ENCODE measurements around the gene SPATS2.

The SPATS2 gene

GRCh38 chr12:49327887-49328286, 39.4 kb upstream of the SPATS2 start:
- H3K4me3 ChIP-seq (ENCODE audit: low read depth, low read length): no peak overlapping the region
- TF ChIP-seq, protein P1, sequence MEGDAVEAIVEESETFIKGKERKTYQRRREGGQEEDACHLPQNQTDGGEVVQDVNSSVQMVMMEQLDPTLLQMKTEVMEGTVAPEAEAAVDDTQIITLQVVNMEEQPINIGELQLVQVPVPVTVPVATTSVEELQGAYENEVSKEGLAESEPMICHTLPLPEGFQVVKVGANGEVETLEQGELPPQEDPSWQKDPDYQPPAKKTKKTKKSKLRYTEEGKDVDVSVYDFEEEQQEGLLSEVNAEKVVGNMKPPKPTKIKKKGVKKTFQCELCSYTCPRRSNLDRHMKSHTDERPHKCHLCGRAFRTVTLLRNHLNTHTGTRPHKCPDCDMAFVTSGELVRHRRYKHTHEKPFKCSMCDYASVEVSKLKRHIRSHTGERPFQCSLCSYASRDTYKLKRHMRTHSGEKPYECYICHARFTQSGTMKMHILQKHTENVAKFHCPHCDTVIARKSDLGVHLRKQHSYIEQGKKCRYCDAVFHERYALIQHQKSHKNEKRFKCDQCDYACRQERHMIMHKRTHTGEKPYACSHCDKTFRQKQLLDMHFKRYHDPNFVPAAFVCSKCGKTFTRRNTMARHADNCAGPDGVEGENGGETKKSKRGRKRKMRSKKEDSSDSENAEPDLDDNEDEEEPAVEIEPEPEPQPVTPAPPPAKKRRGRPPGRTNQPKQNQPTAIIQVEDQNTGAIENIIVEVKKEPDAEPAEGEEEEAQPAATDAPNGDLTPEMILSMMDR (IDR thresholded peaks at IDR 0.05; ENCODE audit: borderline replicate concordance, insufficient read depth, low read depth, low read length): no peak

DNA sequence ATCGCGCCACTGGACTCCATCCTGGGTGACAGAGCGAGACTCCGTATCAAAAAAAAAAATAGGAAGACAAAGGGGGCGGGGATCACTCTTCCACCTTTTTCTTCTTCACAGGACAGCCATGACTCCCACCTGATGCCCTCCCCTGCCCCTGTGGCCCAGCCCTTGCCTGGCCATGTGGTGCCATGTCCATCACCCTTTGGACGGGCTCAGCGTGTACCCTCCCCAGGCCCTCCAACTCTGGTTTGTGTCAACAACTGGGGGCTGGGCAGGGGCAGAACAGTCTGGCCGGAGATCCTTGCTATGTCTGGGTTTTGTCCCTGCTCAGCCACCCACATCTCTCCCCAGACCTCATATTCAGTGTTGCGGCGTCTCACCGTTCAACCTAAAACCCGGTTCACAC, 38.4 kb upstream of the SPATS2 start:
- TF ChIP-seq, protein P1 (IDR thresholded peaks at IDR 0.05; ENCODE audit: borderline replicate concordance, insufficient read depth, low read depth, low read length): no peak
- no peak overlapping the region for H3K4me3 ChIP-seq (ENCODE audit: low read depth, low read length)

GRCh38 chr12:49330032-49330619, 37.1 kb upstream of the SPATS2 start:
- TF ChIP-seq, protein P1 (IDR thresholded peaks at IDR 0.05; ENCODE audit: borderline replicate concordance, insufficient read depth, low read depth, low read length): no peak
- H3K4me3 ChIP-seq (ENCODE audit: low read depth, low read length): no peak overlapping the region

DNA sequence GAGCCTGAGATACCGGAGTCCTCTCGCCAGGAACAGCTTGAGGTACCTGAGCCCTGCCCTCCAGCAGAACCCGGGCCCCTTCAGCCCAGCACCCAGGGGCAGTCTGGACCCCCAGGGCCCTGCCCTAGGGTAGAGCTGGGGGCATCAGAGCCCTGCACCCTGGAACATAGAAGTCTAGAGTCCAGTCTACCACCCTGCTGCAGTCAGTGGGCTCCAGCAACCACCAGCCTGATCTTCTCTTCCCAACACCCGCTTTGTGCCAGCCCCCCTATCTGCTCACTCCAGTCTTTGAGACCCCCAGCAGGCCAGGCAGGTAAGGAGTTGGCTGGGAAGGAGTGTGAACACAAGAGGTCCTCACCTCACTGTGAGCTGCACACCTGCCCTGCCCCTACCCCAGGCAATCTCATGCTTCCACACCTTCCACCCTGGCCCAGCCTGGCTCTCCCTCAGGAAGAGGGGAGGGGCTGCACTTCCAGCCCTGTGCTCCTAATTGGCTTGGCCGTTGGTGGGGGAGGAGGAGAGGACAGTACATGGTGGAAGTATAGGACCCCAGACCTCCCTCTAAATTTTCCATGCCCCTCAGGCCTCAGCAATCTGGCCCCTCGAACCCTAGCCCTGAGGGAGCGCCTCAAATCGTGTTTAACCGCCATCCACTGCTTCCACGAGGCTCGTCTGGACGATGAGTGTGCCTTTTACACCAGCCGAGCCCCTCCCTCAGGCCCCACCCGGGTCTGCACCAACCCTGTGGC, 36.5 kb upstream of the SPATS2 start:
- TF ChIP-seq, protein P1 (IDR thresholded peaks at IDR 0.05; ENCODE audit: borderline replicate concordance, insufficient read depth, low read depth, low read length): no peak
- no peak overlapping the region for H3K4me3 ChIP-seq (ENCODE audit: low read depth, low read length)

DNA sequence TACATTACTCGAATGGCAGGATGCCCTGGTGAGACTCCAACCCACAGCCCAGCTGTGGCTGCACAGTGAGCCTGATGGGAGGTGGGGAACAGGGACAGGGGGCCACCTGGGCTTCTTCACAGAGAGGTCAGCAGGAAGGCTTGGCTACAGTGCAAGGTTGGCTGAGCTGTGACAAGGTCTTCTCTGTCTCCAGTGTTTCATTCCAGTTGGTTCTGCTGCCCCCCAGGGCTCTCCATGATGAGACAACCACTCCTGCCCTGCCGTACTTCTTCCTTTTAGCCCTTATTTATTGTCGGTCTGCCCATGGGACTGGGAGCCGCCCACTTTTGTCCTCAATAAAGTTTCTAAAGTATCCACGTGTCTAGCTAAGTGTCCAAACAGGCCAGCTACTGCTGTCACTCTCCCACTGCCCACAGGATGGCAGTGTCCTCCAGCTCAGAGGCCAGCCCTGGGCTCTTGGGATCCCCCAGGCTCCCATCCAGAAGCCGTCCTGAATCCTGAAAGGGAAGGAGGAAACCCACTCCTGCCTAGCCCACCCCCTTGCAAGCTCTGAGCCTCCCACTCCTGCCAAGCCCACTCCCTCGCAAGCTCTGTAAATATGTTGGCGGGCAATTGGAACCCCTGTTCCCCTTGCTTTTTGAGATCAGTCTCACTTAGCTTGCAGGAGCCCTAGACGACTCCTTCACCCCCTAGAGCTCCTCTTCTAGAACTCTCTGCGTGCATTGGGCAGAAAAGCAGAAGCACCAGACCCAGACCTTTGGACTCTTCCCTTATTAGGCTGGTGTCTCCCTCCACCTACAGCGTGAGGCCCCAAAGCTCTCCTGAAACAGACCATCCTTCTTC, 35.7 kb upstream of the SPATS2 start:
- no peak overlapping the region for H3K4me3 ChIP-seq (ENCODE audit: low read depth, low read length)
- TF ChIP-seq, protein P1 (IDR thresholded peaks at IDR 0.05; ENCODE audit: borderline replicate concordance, insufficient read depth, low read depth, low read length): peak; percentile 56

DNA sequence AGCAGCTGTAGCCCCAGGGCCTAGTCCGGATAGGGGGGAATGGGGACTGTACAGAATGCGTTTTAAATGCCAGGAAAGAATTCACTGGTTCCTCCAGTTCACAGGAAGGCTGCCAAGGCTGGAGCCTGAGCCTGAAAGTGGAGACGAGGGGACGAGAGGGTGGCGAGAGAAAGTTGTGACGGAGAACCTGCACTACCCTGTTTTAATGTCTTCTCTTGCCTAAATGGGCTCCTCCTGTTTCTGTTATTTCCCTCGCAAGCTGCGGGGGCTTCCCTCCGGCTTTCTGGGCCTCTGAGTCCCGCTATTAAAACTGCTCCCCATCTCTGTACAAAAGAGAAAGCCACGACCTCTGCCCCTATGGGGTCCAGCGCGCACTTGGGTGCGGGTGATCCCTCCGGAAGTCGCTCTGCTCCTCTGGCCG, 34.8 kb upstream of the SPATS2 start:
- TF ChIP-seq, protein P1 (IDR thresholded peaks at IDR 0.05; ENCODE audit: borderline replicate concordance, insufficient read depth, low read depth, low read length): no peak
- H3K4me3 ChIP-seq (ENCODE audit: low read depth, low read length): no peak overlapping the region

All from GM12875 (cell line).